Measurements from ENCODE around the gene CSNK1E. TPM values are rescaled to one million over a fixed set of nuclear protein-coding genes. Genes with fewer than 3 reads are reported as not detected.
"Not testable (repeated sequence)": the region's sequence is repeated elsewhere in the genome, so short reads cannot be mapped to it uniquely, and the experiment has no call there.

Gene CSNK1E
- total and polyA plus RNA-seq, 2 of the 8 experiments (the other 6 are each of a cell fraction or from before 2014, with no cell fraction given) = 247 to 263 TPM

DNA sequence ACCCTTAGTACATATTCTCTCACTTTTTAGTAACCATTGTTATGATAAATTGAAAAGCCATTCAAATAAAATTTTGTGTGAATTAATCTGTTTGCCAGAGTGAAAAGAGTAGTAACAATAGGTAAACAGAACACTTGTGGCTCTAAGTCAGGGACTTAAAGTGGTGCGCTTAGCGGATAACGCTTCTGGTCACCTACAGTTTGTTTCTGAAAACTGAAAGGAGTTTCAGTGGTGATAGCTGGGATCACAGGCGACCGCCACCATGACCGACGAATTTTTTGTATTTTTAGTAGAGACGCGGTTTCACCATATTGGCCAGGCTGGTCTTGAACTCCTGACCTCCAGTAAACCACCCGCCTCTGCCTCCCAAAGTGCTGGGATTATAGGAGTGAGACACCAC lies 40.7 kb upstream of the CSNK1E start:
- H3K9me3 ChIP-seq (ENCODE audit: insufficient read depth in 2 of 2, low read depth in 1 of 2, low read length in 1 of 2); H3K23me2 ChIP-seq (ENCODE audit: low read depth, low read length); H2BK120ac ChIP-seq (replicated peaks; ENCODE audit: low read depth, low read length); H3K79me2 ChIP-seq (ENCODE audit: control insufficient read depth in 1 of 2, insufficient read depth in 2 of 2, low read length in 2 of 2); H3K14ac ChIP-seq (ENCODE audit: insufficient read length); H3K18ac ChIP-seq (ENCODE audit: extremely low read depth, low read length); H2BK15ac ChIP-seq (ENCODE audit: low read length); H4K91ac ChIP-seq (replicated peaks; ENCODE audit: insufficient read length, low read length); H2BK20ac ChIP-seq (ENCODE audit: low read length); H4K8ac ChIP-seq (ENCODE audit: extremely low read depth, insufficient read depth, low read length); H4K20me1 ChIP-seq (replicated peaks in 1 of 2; ENCODE audit: control insufficient read depth in 1 of 2, insufficient read depth in 2 of 2, low read length in 2 of 2); H3K4me2 ChIP-seq (ENCODE audit: insufficient read depth in 1 of 2, low read depth in 2 of 2, low read length in 2 of 2); H4K5ac ChIP-seq (ENCODE audit: insufficient read length, low read depth, low read length); H2BK5ac ChIP-seq (ENCODE audit: low read depth, low read length); H2AK5ac ChIP-seq (ENCODE audit: low read depth, low read length); H2BK12ac ChIP-seq (ENCODE audit: low read depth, low read length); FAIRE-seq; H3K4me1 ChIP-seq (replicated peaks in 1 of 4; ENCODE audit: control insufficient read depth in 3 of 4, insufficient read depth in 4 of 4, low read length in 3 of 4); CTCF ChIA-PET (ENCODE audit: partially characterized antibody); H3K23ac ChIP-seq (ENCODE audit: insufficient read length); H3K56ac ChIP-seq (replicated peaks; ENCODE audit: insufficient read length, low read depth, low read length); DNase-seq (ENCODE audit: low read depth in 1 of 2, low spot score in 2 of 2); H3K27me3 ChIP-seq (replicated peaks in 1 of 4; ENCODE audit: control insufficient read depth in 3 of 4, extremely low read depth in 1 of 4, insufficient read depth in 3 of 4, low read length in 3 of 4); H3K27ac ChIP-seq (ENCODE audit: low read depth, low read length); H3K9ac ChIP-seq (replicated peaks in 1 of 4; ENCODE audit: extremely low read depth in 1 of 4, low read depth in 3 of 4, low read length in 3 of 4); H2AFZ ChIP-seq (ENCODE audit: low read length); H3K4me3 ChIP-seq (ENCODE audit: extremely low read depth in 1 of 4, insufficient read depth in 2 of 4, low read depth in 3 of 4, low read length in 4 of 4); H3K4ac ChIP-seq (replicated peaks; ENCODE audit: insufficient read length, low read depth, low read length); H3K79me1 ChIP-seq (ENCODE audit: low read depth, low read length): not testable (repeated sequence)
- H3K36me3 ChIP-seq (ENCODE audit: control insufficient read depth in 2 of 4, insufficient read depth in 4 of 4, low read length in 3 of 4) = peaks cover 0 to 18% (median 4%) of the 10 kb centered on the region in 4 experiments; a peak in 3 of 8 replicates
- WGBS, 2 experiments (ENCODE audit: extremely low coverage in 1 of 2, insufficient coverage in 1 of 2, insufficient read length in 1 of 2, insufficient replicate concordance in 2 of 2, low coverage in 1 of 2, low lambda C conversion rate in 2 of 2, missing lambda C conversion rate in 1 of 2) = 81% methylated on average over 10 of the region's 10 CpGs; no CpG with 5 or more reads in 1 of the 2 experiments
- POLR2A ChIA-PET (ENCODE audit: partially characterized antibody) = interaction anchor here (0.6 to 1.4 kb wide), 4 partner anchors 22 to 40 kb away, joined by 3 to 4 read pairs (median 3); partner anchors contain the start of gene CSNK1E

Measured in H1 (cell line).